DMS53 treated with DMSO at 0.1 percent for 48 hours (cell line): ENCODE results near the gene TRIM16.
"Not testable (repeated sequence)": the region's sequence is repeated elsewhere in the genome, so short reads cannot be mapped to it uniquely, and the experiment has no call there.

Experiments used
- DNase-seq: peaks from one replicate; lab custom pipeline; 2025; ENCODE audit not compliant: unreplicated experiment; lab: John Stamatoyannopoulos, UW

The TRIM16 gene

DNA sequence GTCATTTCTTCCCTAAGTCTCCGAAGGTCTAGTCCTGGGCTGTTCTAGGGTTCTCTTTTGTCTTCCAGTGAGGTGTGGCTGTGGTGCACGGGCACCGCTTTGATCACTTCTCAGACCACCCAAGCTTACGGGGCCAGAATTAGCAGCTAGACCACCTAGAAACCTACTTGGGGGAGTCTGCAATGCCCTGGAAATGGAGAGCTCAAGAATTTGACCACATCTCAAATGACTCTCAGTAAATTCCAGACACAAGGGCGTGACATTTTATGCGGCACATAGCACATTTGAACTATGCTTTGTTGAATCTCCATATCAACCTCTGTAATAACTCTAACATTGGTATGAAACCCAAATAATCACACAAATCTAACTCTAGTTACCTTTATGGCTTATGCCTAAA lies 24.9 kb downstream of the TRIM16 start:
- DNase-seq = no peak

DNA sequence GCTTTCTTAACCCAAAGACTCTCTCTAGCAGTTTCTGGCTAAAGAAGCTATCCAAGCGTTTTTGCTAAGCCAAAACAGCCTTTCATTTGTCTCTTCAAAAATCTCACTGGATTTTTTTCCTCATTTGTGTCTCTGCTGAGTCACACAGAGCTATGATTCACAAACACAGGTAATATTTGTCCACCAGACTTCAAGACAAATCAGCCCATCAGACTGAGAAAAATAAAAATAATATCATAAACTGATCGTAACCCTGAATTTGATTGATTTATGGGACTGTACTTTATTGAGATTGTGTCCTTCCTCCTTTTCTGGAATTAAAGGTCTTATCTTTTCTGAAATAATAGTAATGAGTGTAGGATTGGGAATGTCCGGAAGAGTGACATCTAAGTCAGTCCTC lies 25.8 kb downstream of the TRIM16 start:
- DNase-seq = no peak

DNA sequence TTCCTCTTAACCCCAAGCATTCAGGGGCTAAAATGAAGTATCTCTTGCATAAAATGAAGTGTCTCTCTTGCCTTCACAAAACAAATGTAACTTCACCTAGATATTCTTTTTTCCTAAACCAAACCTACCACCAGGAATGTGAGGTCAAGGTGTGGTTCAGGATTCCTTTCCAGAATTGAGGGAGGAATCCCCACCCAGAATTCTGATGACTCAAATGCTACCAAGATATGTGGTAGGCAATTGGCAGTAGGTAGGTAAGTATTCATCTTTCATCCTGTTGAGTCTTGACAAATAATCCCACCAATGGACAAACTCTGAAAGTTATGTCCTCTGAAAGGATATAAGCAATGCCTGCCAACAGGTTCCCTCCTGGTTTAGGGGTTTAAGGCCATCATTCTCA lies 26.2 kb downstream of the TRIM16 start:
- no peak for DNase-seq

- DNase-seq = no peak
Observed at GRCh38 chr17:15654886-15655561, 29.1 kb downstream of the TRIM16 start.

DNA sequence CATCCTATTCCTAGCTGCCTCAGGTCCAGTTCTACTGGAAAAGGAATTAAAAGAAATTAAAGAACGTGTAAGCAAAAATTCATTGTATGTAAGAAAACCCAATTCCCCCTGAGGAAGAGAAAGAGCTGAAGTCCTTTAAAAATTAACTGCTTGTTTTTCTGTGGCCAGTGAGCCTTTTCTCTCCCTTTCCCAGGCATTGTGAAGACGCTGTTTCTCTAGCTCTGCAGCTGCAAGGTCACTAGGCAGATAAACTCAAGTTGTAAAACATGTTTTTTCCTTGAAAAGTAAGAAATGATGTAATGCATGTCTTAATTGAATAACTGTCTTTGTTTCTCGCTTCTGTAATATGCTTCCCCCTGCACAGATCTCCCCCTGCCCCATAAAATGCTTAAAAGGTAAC lies 29.7 kb downstream of the TRIM16 start:
- not testable (repeated sequence) for DNase-seq

GRCh38 chr17:15652960-15653359 lies 31.2 kb downstream of the TRIM16 start:
- DNase-seq = no peak

DNA sequence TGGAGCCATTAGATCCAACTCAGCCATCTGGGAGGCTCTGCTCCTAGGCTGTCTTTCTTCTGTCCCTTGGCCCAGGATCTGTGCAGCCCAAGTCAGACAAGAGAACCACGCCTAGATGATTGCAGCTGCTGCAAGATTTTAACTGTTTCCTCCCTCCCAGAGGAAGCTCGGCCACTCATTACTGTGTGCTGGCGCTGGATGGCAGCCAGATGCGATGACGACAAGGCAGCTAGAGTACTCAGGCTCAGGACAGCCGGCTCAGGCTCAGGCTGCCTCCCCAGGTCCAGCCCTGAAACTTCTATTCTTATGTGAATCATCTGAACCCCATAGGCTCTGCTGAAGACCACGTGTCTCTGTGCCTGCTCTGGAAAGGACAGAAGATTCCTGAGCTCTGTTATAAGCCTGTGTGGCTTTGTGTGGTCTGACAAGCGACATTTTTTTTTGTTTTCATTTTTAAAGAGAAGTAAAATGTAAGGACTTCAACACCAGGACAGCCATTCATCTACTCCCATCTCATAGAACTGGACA lies 32.5 kb downstream of the TRIM16 start:
- peak; percentile 85 for DNase-seq

- DNase-seq = peak; percentile 39
Observed at GRCh38 chr17:15650741-15651582, 33.1 kb downstream of the TRIM16 start.

DNA sequence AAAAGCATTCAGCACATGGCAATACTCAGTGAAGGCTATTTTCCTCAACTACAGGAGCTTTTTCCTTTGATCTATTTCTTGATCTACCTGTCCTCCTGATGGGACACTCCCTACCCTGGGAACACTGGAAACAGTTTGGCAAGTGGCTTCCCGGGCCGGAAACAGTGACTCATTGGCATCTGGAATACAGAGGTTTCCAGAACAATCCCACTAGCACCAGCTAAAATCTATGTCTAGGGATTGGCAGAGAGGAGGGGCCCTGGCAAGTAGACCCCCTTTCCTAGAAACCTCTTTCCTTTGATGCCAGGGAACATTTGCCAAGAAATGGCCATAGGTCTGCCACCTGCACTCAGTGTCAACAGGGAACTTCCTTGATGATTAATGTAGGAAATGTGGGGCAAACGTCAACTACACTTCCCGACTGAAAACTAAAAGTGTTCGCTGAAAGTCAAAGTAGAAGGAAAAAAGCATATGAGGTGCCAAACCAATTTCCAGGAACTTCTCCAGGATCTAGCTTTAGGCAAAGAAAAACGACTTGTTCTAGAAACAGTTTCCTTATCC lies 34.2 kb downstream of the TRIM16 start:
- DNase-seq = peak; percentile 33

DNA sequence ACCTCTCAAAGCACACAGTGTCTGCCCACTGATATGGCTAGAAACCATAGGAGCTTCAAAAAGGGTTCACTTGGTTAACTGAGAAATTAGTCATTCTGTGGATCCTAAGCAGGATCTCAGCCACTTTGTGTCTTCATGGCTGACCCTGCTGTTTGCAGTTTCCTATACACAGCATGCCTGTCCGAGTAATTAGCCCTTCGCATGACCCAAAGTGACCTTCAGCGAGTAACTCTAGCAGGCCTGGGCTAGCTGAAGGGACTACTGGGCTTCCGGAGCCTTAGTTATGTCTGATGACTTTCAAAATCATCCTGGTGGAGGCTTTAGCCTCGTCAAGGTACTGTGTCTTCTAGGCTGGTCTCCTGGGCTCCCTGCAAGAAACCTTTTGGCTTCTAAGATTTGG lies 35.7 kb downstream of the TRIM16 start:
- DNase-seq = no peak

- DNase-seq = peak; percentile 21
Observed at GRCh38 chr17:15645942-15646312, 38.2 kb downstream of the TRIM16 start.

GRCh38 chr17:15645099-15645941 lies 38.8 kb downstream of the TRIM16 start:
- peak; percentile 21 for DNase-seq

DNA sequence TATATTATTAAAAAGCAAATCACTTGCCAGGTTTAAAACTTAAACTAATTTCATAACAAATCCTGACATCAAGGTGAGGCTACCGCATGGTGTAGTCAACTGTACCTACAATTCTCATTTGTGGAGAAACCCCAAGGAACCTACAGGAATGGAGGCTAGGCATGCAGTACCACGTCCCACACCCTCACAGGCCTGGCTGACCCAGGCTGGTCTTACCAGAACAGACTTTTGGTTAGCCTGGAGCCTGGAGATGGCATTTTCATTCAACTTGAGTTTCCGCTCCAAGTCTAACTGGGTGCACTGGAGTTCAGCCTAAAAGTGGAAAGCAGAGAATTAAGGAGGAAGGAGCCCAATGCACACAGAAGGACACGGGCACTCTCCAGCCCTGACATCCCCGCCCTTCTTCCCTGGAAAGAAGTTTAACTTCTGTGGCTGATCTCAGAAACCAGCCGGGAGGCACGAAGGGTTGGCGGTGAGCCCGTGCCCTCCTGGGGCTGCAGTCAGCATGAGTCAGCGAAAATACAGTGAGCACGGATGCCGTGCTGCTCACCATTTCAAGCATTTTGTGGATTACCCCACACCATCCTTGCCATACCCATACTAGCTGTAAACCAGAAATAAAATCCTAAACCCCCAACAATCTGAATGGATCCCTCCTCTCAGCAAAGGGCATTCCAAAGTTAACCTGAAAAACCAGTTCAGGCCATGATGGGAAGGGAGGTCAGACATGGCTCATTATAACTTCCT lies 41.4 kb downstream of the TRIM16 start:
- not testable (repeated sequence) for DNase-seq

- DNase-seq = not testable (repeated sequence)
Observed at GRCh38 chr17:15642014-15642413, 42.1 kb downstream of the TRIM16 start.

DNA sequence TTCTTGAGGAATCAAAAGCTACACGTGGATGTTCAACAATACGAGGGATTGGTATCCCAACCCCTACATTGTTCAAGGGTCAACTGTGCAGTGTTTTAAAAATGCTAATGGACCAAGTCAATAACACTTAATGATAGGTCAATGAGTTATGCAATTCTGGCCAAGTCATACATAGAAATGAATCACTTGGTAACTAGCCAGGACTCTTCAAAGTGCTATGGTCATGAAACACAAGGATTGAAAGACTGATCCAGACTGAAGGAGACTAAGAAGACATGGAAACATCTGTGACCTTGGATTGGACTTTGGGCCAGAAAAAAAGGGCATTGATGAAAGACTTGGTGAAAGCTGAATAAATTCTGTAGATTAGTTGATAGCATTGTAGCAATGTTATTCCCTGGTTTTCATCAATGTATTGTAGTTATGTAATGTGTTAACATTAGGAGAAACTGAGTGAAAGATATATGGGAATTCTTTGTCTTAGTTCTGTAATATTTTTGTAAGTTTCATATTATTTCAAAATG lies 53.1 kb downstream of the TRIM16 start:
- DNase-seq = not testable (repeated sequence)

GRCh38 chr17:15629991-15630390 lies 54.1 kb downstream of the TRIM16 start:
- DNase-seq = not testable (repeated sequence)

DNA sequence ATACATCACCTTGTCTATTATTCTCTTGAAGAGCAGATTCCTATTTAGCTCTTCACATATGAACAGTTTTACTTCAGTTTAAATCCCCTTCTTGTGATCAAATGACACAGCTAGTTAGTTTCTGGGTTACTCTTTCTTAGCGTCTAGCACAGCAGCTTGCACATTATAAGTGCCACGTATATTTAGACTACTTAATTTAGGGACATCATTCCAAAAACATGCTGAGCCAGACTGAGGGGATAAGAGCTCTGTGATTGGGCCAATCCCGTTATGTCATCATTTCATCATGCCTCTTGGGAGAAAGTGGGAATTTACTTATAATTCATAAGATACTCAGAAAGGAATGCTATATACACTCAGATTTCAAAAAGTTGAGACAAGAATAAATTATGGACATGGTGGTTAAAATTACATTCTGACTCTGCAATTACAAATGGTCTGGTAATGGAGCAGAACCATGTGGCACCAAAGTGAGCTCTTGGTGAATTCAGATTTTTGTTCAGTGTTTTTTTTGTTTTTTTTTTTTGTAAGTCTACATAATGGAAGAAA lies 60.4 kb downstream of the TRIM16 start:
- not testable (repeated sequence) for DNase-seq

DNA sequence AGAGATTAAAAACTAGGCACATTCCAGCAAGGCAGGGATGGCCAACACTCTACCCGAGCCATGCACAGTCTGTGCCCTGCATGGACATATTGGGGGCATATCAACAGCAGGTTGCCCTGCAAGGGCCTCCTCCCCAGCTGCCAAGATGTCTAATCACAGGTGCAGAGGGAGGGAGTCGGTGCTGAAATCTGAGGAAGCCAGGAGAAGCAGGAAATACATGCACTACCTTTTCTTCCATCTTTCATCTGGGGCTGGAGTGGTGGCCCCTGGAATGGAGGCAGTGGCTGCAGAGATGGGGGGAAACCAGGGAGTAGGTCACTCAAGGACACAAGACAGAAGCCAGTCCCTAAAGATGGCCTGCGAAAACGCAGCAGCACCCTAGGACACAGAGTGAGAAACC lies 60.9 kb downstream of the TRIM16 start:
- not testable (repeated sequence) for DNase-seq

GRCh38 chr17:15622124-15622523 lies 62.0 kb downstream of the TRIM16 start:
- not testable (repeated sequence) for DNase-seq
